Gastrocnemius medialis (tissue), 4 donors: ENCODE data around the gene AUTS2. TPM values are rescaled to one million over a fixed set of nuclear protein-coding genes. Genes with fewer than 3 reads are reported as not detected.

Source experiments
- ATAC-seq, 2 donors: fragments of 150-250 bp; one replicate each; pipeline ENCODE4 v1.9.1; 2016
- DNase-seq, 2 donors: peaks; one replicate each; pipeline ENCODE4 v3.0.0-alpha.2; 2019
- H3K27ac ChIP-seq, 4 donors: fragments of 200-600 bp; sonication (generic); 1 replicate in 1 of 4; 2 replicates in 3 of 4; pipeline ENCODE4 v1.5.1; 2016 to 2018; ENCODE audit warnings: mild to moderate bottlenecking in 2 of 4, moderate library complexity in 1 of 4
- H3K27me3 ChIP-seq, 3 donors: fragments of 200-600 bp; sonication (generic) in 2 of 3; 1 replicate in 1 of 3; 2 replicates in 2 of 3; pipeline versions ENCODE4 v1.5.1 to v1.6.0; 2016 to 2019; ENCODE audit warnings: mild to moderate bottlenecking in 1 of 3, moderate library complexity in 1 of 3
- H3K36me3 ChIP-seq, 2 donors: fragments of 200-600 bp; sonication (generic) in 1 of 2; one replicate each; pipeline ENCODE4 v1.5.1; 2017 to 2018
- H3K4me1 ChIP-seq, 2 donors: fragments of 200-600 bp; sonication (generic) in 1 of 2; one replicate each; pipeline ENCODE4 v1.5.1; 2016 to 2017; ENCODE audit warnings: mild to moderate bottlenecking in 2 of 2
- H3K4me3 ChIP-seq, 4 donors: fragments of 200-600 bp; sonication (generic) in 3 of 4; 1 replicate in 1 of 4; 2 replicates in 3 of 4; pipeline ENCODE4 v1.5.1; 2016 to 2019; ENCODE audit warnings: mild to moderate bottlenecking in 2 of 4
- H3K9me3 ChIP-seq, 3 donors: fragments of 200-600 bp; sonication (generic) in 2 of 3; 1 replicate in 1 of 3; 2 replicates in 2 of 3; pipeline ENCODE4 v1.5.1; 2016 to 2019
- CTCF ChIP-seq, 5 experiments: fragments of 450-650 bp in 3 of 5; fragments of 200-600 bp in 2 of 5; sonication (generic) in 2 of 5; IDR thresholded peaks in 4 of 5; conservative IDR thresholded peaks in 1 of 5; 1 replicate in 4 of 5; 2 replicates in 1 of 5; pipeline ENCODE4 v1.5.1; 2016 to 2019; ENCODE audit warnings: antibody characterized with exemption in 5 of 5, mild to moderate bottlenecking in 3 of 5, moderate library complexity in 3 of 5
- POLR2A ChIP-seq, 2 donors: fragments of 450-650 bp; IDR thresholded peaks; one replicate each; pipeline ENCODE4 v1.6.1; 2017; ENCODE audit warnings: antibody characterized with exemption in 2 of 2, mild to moderate bottlenecking in 2 of 2, moderate library complexity in 2 of 2
- in situ Hi-C, 4 donors: fragments of 200-750 bp; cut with MboI; loops; one replicate each; pipeline versions ENCODE4 v1.15.0 to v1.8.0; 2017; ENCODE audit warnings: low sequenced_read_pairs in 4 of 4
- intact Hi-C: fragments of 100-400 bp; cut with DNase I; formaldehyde crosslinking; loops from one replicate; pipeline ENCODE4 v1.15.1; 2023; ENCODE audit warnings: low total_unique reads
- total RNA-seq, 4 donors: library from RNA; depleted of rRNA; stranded (reverse); fragments of >200 nt; gene quantifications; one replicate each; pipeline versions ENCODE4 v1.1.0 to v1.2.3, GENCODE V29; 2016

The AUTS2 gene
- total RNA-seq, 4 donors from 2014 or later, result 2.5 to 16.2 (median 8.5) TPM

GRCh38 chr7:70498232-70498992, 900.1 kb downstream of the AUTS2 start:
- no peaks in the 10 kb centered on the region for H3K27me3 ChIP-seq
- H3K9me3 ChIP-seq, result no peaks in the 10 kb centered on the region
- H3K27ac ChIP-seq, result no peak overlapping the region
- ATAC-seq (no peak), DNase-seq (no peak)
- in situ Hi-C loops, result no loop called here
- no peak overlapping the region for H3K4me3 ChIP-seq
- intact Hi-C loops, result no loop called here
- no peaks in the 10 kb centered on the region for H3K36me3 ChIP-seq
- H3K4me1 ChIP-seq, result peaks cover 3 to 6% of the 10 kb centered on the region in 2 donors
- no peak for TF ChIP-seq POLR2A (IDR thresholded peaks at IDR 0.05)
- TF ChIP-seq CTCF (IDR thresholded peaks at IDR 0.05 in 4 of 5, conservative IDR thresholded peaks at IDR 0.05 in 1 of 5), result no peak

GRCh38 chr7:70500261-70500660, 902.0 kb downstream of the AUTS2 start:
- no peak for TF ChIP-seq CTCF (IDR thresholded peaks at IDR 0.05 in 4 of 5, conservative IDR thresholded peaks at IDR 0.05 in 1 of 5)
- TF ChIP-seq POLR2A (IDR thresholded peaks at IDR 0.05), result no peak

GRCh38 chr7:70502117-70502863, 904.0 kb downstream of the AUTS2 start:
- Histone ChIP-seq H3K27me3 (no peaks in the 10 kb centered on the region), H3K27ac (no peak overlapping the region), H3K4me1 (peaks cover 3 to 6% of the 10 kb centered on the region in 2 donors), H3K9me3 (no peaks in the 10 kb centered on the region), H3K36me3 (no peaks in the 10 kb centered on the region), H3K4me3 (no peak overlapping the region)
- intact Hi-C loops (loop anchor here (5.0 kb wide), 2 partner anchors 65 to 155 kb away; no protein-coding TSS in a partner anchor), in situ Hi-C loops (no loop called here)
- TF ChIP-seq POLR2A (IDR thresholded peaks at IDR 0.05) (no peak), CTCF (IDR thresholded peaks at IDR 0.05 in 4 of 5, conservative IDR thresholded peaks at IDR 0.05 in 1 of 5) (no peak)
- peak; percentile 70 to 92 for ATAC-seq
- DNase-seq, result peak; percentile 6 to 30

More at GRCh38 chr7:70500261-70500660, 902.0 kb downstream of the AUTS2 start:
- in situ Hi-C loops, result no loop called here
- intact Hi-C loops, result loop anchor here (5.0 kb wide), 2 partner anchors 67 to 157 kb away; no protein-coding TSS in a partner anchor
- Histone ChIP-seq H3K27ac (no peak overlapping the region), H3K4me1 (peaks cover 3 to 6% of the 10 kb centered on the region in 2 donors), H3K36me3 (no peaks in the 10 kb centered on the region), H3K9me3 (no peaks in the 10 kb centered on the region), H3K4me3 (no peak overlapping the region), H3K27me3 (no peaks in the 10 kb centered on the region)
- no peak for DNase-seq
- no peak for ATAC-seq

GRCh38 chr7:70504254-70504653, 906.0 kb downstream of the AUTS2 start:
- H3K36me3 ChIP-seq, result no peaks in the 10 kb centered on the region
- ATAC-seq (no peak), DNase-seq (no peak)
- no peak for TF ChIP-seq CTCF (IDR thresholded peaks at IDR 0.05 in 4 of 5, conservative IDR thresholded peaks at IDR 0.05 in 1 of 5)
- no peak for TF ChIP-seq POLR2A (IDR thresholded peaks at IDR 0.05)
- H3K9me3 ChIP-seq, result no peaks in the 10 kb centered on the region
- in situ Hi-C loops, result no loop called here
- peaks cover 3 to 6% of the 10 kb centered on the region in 2 donors for H3K4me1 ChIP-seq
- intact Hi-C loops, result loop anchor here (5.0 kb wide), 2 partner anchors 63 to 153 kb away; no protein-coding TSS in a partner anchor
- no peak overlapping the region for H3K4me3 ChIP-seq
- H3K27ac ChIP-seq, result no peak overlapping the region
- no peaks in the 10 kb centered on the region for H3K27me3 ChIP-seq
